BLaER1 treated with 17β-estradiol and CSF1 and Interleukin-3, amounts not matched to agents 10 nM and 100 nM (cell line): Measurements from ENCODE around the gene DAPK3.
"Not testable (repeated sequence)": the region's sequence is repeated elsewhere in the genome, so short reads cannot be mapped to it uniquely, and the experiment has no call there.

Experiments
- H3K27ac ChIP-seq, 11 experiments: shearing (Covaris generic); formaldehyde crosslinking; 2 replicates each; pipeline ENCODE4 v1.8.1; 2022
- H3K27me3 ChIP-seq, 11 experiments: shearing (Covaris generic); formaldehyde crosslinking; 2 replicates each; pipeline ENCODE4 v1.8.1; 2022
- H3K36me3 ChIP-seq, 11 experiments: shearing (Covaris generic); formaldehyde crosslinking; 2 replicates each; pipeline ENCODE4 v1.8.1; 2022
- H3K4me1 ChIP-seq, 10 experiments: shearing (Covaris generic); formaldehyde crosslinking; 2 replicates each; pipeline ENCODE4 v1.8.1; 2022
- H3K4me2 ChIP-seq, 11 experiments: shearing (Covaris generic); formaldehyde crosslinking; 2 replicates each; pipeline ENCODE4 v1.8.1; 2022
- H3K4me3 ChIP-seq, 10 experiments: shearing (Covaris generic); formaldehyde crosslinking; 2 replicates each; pipeline ENCODE4 v1.8.1; 2022
- H3K9ac ChIP-seq, 11 experiments: shearing (Covaris generic); formaldehyde crosslinking; 2 replicates each; pipeline ENCODE4 v1.8.1; 2022
- H3K9me3 ChIP-seq, 11 experiments: shearing (Covaris generic); formaldehyde crosslinking; replicated peaks in 1 of 11; 2 replicates each; pipeline ENCODE4 v1.8.1; 2022
- H4K20me1 ChIP-seq, 11 experiments: shearing (Covaris generic); formaldehyde crosslinking; 2 replicates each; pipeline ENCODE4 v1.8.1; 2022
- Cebpa-rat ChIP-seq, 11 experiments: shearing (Covaris generic); IDR thresholded peaks; 2 replicates each; pipeline ENCODE4 v1.8.1; 2022

The DAPK3 gene

DNA sequence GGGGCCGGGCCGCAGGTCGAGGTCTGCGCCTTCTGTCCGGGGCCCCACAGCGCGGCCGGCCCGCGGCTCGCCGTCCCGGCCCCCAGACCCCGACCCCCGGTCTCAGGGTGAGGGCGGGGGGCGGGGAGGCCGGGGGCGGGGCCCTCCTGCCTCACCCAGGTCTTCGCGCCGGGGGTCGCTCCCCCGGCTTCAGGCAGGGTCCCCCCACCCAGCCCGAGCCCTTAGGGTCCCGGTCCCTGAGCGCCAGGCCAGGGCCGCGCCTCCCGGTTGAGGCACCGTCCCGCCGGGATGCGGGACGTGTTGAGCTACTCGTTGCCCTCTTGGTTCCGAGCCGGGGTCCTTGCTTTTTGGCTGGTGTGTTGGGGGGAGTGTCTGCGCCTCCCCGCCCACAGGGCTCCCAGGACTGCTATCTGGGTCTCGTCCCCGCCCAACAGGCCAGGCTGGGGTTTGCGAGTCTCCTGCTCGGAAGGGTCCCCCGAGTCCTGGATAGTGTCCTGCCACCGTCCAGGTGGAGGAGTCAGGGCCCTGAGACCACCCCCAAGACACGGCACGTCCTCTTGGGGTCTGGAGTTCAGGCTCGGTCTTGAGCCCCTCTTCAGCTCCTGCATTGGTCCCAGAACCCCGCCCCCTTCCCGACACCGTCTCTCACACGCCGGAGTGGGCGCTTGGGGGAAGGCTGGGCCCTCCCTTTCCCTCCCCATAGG is 37.1 kb upstream of the DAPK3 start:
- Histone ChIP-seq H3K36me3 (peaks cover 17 to 31% (median 26%) of the 10 kb centered on the region in 11 experiments), H3K4me1 (peaks cover 24 to 39% (median 32%) of the 10 kb centered on the region in 10 experiments), H3K4me2 (peak overlapping the region; percentile 93 to 99 (median 96)), H3K9me3 (no peaks in the 10 kb centered on the region), H3K9ac (peak overlapping the region; percentile 82 to 91 (median 85)), H3K27ac (peak overlapping the region; percentile 51 to 86 (median 78); a peak in 21 of 22 replicates), H3K4me3 (peak overlapping the region; percentile 79 to 97 (median 92)), H4K20me1 (peaks cover 43 to 51% (median 48%) of the 10 kb centered on the region in 11 experiments), H3K27me3 (no peaks in the 10 kb centered on the region)
- no peak for TF ChIP-seq Cebpa-rat (IDR thresholded peaks at IDR 0.05)

DNA sequence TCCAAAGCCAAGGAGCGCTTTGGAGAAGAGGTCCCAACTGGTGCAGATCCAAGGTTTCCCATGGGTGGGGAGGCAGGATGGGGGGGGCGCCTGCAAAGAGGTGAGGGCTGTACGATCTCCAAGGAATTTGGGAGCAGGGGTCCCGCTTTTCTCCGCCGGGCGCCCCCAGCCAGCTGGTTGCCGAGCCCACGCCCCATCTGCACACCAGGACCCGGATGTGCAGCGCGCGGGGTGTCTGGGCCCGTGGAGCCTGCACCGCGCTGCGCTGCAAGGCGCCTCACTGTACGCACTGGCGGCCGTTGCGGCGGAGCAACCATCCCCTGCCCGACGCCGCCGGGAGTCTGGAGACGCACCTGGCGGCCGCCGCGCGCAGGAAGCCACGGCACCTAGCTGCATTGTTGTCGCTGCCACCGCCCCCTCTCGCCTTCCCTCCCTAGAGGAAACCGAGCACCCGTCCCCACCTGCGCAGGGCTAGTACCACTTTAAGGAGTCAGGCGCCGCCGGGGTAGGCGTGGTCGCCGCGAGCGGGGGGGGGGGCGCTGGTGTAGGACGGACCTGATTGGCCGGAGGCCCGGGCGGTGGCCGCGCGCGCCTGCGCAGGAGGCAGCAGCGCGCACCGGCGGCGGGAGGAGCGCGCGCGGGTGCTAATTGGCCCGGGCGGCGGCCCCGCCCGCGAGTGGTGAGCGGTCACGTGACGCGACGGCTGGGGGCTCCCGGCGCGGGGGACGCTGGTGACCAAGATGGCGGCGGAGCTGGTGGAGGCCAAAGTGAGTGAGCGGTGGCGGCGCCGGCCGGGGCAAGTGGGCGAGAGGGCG is 36.3 kb upstream of the DAPK3 start, which contains the start of gene PIAS4:
Gene PIAS4, plus strand, starts transcription at position 716 of the 815 bp plus-strand sequence. Its CDS starts 25 bp downstream, at position 741.
- Histone ChIP-seq H3K9ac (peak within 1 kb of the TSS; percentile 82 to 91 (median 85)), H3K4me3 (peak within 1 kb of the TSS; percentile 79 to 97 (median 92))
- TF ChIP-seq Cebpa-rat (IDR thresholded peaks at IDR 0.05) = no peak

DNA sequence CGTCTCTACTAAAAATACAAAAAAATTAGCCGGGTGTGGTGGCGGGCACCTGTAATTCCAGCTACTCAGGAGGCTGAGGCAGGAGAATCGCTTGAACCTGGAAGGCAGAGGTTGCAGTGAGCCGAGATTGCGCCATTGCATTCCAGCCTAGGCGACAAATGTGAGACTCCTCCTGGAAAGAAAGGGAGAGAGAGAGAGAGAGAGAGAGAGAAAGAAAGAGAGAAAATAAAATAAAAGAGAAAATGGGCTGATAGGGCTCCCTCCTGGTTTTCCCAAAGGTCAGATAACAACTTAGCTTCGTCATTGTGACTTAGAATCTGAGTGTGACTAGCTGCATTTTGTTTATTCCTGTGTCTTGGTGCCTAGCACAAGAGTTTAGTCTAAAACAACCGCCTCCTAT is 34.5 kb upstream of the DAPK3 start:
- not testable (repeated sequence) for H3K9me3 ChIP-seq, H3K4me3 ChIP-seq, H3K27ac ChIP-seq, H3K27me3 ChIP-seq, H3K9ac ChIP-seq, H3K4me2 ChIP-seq
- peaks cover 24 to 32% (median 29%) of the 10 kb centered on the region in 10 experiments for H3K4me1 ChIP-seq
- H3K36me3 ChIP-seq = peaks cover 4 to 10% (median 8%) of the 10 kb centered on the region in 11 experiments; a peak in 19 of 22 replicates
- peaks cover 21 to 26% (median 25%) of the 10 kb centered on the region in 11 experiments; a peak in 20 of 22 replicates for H4K20me1 ChIP-seq

More for the DNA sequence above, 36.3 kb upstream of the DAPK3 start, which contains the start of gene PIAS4:
- H3K4me1 ChIP-seq = peaks cover 24 to 39% (median 32%) of the 10 kb centered on the region in 10 experiments
- peaks cover 12 to 23% (median 19%) of the 10 kb centered on the region in 11 experiments; a peak in 21 of 22 replicates for H3K36me3 ChIP-seq
- H3K27me3 ChIP-seq = no peaks in the 10 kb centered on the region
- H3K4me2 ChIP-seq = peak within 1 kb of the TSS; percentile 94 to 99 (median 96)
- H3K27ac ChIP-seq = peak within 1 kb of the TSS; percentile 51 to 86 (median 82); a peak in 21 of 22 replicates
- H3K9me3 ChIP-seq = no peaks in the 10 kb centered on the region
- peaks cover 35 to 43% (median 40%) of the 10 kb centered on the region in 11 experiments for H4K20me1 ChIP-seq

DNA sequence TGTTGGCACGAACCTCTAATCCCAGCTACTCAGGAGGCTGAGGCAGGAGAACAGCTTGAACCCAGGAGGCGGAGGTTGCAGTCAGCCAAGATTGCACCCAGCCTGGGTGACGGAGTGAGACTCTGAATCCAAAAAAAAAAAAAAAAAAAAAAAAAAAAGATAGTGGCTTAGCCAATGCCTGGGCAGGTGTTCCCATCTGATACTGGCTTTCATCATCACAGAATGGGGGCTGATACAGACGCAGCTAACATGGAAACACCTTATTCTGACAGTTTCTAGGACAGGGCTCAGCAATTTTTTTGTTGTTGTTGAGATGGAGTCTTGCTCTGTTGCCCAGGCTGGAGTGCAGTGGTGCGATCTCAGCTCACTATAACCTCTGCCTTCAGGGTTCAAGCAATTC is 29.9 kb upstream of the DAPK3 start:
- peaks cover 5 to 11% (median 9%) of the 10 kb centered on the region in 10 experiments; a peak in 18 of 20 replicates for H3K4me1 ChIP-seq
- not testable (repeated sequence) for H3K9me3 ChIP-seq, H3K27ac ChIP-seq, H3K27me3 ChIP-seq, H3K36me3 ChIP-seq, H3K4me2 ChIP-seq, H3K9ac ChIP-seq, H3K4me3 ChIP-seq, H4K20me1 ChIP-seq

DNA sequence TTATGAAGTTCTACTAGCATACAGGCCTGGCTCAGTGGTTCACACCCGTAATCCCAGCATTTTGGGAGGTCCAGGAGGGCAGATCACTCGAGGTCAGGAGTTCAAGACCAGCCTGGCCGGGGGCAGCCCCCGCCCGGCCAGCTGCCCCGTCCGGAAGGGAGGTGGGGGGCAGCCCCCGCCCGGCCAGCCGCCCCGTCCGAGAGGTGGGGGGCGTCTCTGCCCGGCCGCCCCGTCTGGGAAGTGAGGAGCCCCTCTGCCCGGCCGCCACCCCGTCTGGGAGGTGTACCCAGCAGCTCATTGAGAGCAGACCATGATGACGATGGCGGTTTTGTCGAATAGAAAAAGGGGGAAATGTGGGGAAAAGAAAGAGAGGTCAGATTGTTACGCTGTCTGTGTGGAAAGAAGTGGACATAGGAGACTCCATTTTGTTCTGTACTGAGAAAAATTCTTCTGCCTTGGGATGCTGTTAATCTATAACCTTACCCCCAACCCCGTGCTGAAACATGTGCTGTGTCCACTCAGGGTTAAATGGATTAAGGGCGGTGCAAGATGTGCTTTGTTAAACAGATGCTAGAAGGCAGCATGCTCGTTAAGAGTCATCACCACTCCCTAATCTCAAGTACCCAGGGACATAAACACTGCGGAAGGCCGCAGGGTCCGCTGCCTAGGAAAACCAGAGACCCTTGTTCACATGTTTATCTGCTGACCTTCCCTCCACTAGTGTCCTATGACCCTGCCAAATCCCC is 27.9 kb upstream of the DAPK3 start:
- not testable (repeated sequence) for H4K20me1 ChIP-seq, H3K9ac ChIP-seq, H3K36me3 ChIP-seq, H3K4me3 ChIP-seq, H3K27ac ChIP-seq, H3K27me3 ChIP-seq, H3K9me3 ChIP-seq, H3K4me2 ChIP-seq
- peaks cover 5 to 11% (median 9%) of the 10 kb centered on the region in 10 experiments; a peak in 17 of 20 replicates for H3K4me1 ChIP-seq

DNA sequence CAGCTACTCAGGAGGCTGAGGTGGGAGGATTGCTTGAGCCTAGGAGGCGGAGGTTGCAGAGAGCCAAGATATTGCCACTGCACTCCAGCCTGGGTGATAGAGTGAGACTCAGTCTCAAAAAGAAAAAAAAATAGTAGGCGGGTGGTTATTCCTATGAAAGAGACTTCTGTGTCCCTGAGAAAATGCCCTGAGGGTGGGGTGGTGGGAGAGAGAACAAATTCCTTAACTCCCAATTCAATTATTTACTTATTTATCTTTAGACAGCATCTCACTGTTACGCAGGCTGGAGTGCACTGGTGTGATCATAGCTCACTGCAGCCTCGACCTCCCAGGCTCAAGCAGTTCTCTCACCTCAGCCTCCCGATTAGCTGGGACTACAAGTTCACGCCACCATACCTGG is 24.7 kb upstream of the DAPK3 start:
- Histone ChIP-seq H3K9ac (no peak overlapping the region), H3K27me3 (no peaks in the 10 kb centered on the region), H3K27ac (no peak overlapping the region), H3K4me2 (no peak overlapping the region), H4K20me1 (no peaks in the 10 kb centered on the region), H3K4me1 (peaks cover 5 to 12% (median 9%) of the 10 kb centered on the region in 10 experiments; a peak in 17 of 20 replicates), H3K36me3 (no peaks in the 10 kb centered on the region), H3K9me3 (no peaks in the 10 kb centered on the region), H3K4me3 (no peak overlapping the region)
- TF ChIP-seq Cebpa-rat (IDR thresholded peaks at IDR 0.05) = no peak

DNA sequence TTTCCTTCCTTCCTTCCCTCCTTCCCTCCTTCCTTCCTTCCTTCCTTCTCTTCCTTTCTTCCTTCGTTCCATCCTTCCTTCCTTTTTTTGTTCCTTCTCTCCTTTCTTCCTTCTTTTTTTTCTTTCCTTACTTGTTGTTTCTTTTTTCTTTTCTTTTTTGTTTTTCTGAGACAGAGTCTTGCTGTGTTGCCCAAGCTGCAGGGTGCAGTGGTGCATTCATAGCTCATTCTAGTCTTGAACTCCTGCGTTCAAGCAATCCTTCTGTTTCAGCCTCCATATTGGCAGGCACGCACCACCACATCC is 19.9 kb upstream of the DAPK3 start:
- Histone ChIP-seq H3K4me3 (no peak overlapping the region), H3K4me1 (peaks cover 15 to 35% (median 26%) of the 10 kb centered on the region in 10 experiments), H3K27me3 (no peaks in the 10 kb centered on the region), H3K4me2 (peak overlapping the region in 2 of 11 experiments; percentile 6 to 73; a peak in 2 of 22 replicates), H4K20me1 (no peaks in the 10 kb centered on the region), H3K27ac (peak overlapping the region in 9 of 11 experiments; percentile 31 to 73 (median 62); a peak in 13 of 22 replicates), H3K9me3 (no peaks in the 10 kb centered on the region), H3K36me3 (no peaks in the 10 kb centered on the region), H3K9ac (no peak overlapping the region)
- no peak for TF ChIP-seq Cebpa-rat (IDR thresholded peaks at IDR 0.05)

DNA sequence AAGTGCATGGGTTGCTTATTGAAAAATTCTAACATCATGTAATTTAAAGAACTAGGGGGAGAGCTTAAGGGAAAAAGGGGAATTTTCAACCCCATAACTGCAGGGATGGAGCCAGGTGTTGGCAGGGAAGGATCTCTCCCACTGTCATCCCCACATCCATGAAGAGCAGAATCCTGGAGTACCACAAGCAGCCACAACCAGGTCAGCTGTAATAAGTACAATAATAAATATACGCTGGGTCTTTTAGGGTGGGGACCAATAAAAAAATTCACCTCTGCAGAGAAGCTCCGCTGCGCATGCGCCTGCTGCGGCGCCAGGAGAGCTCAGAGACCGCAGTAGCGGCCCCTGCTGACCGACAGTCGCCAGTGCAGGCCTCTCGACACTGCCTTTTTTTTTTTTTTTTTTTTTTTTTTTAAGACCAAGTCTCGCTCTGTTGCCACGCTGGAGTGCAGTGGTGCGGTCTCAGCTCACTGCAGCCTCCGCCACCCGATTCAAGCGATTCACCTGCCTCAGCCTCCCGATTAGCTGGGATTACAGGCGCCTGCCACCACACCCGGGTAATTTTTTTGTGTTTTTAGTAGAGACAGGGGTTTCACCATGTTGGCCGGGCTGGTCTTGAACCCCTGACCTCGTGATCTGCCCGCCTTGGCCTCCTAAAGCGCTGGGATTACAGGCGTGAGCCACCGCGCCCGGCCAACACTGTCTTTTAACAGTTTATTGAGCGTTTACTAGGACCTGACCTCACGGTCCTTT is 16.9 kb upstream of the DAPK3 start:
- peaks cover 23 to 24% (median 24%) of the 10 kb centered on the region in 11 experiments for H4K20me1 ChIP-seq
- no peaks in the 10 kb centered on the region for H3K27me3 ChIP-seq
- peaks cover 27 to 51% (median 41%) of the 10 kb centered on the region in 10 experiments for H3K4me1 ChIP-seq
- H3K9ac ChIP-seq = peak overlapping the region in 10 of 11 experiments; percentile 7 to 100 (median 97); a peak in 16 of 22 replicates
- peak overlapping the region; percentile 24 to 100 (median 98); a peak in 18 of 20 replicates for H3K4me3 ChIP-seq
- peak overlapping the region; percentile 84 to 100 (median 97) for H3K4me2 ChIP-seq
- peaks cover 19 to 21% (median 20%) of the 10 kb centered on the region in 11 experiments for H3K36me3 ChIP-seq
- no peak for TF ChIP-seq Cebpa-rat (IDR thresholded peaks at IDR 0.05)
- H3K27ac ChIP-seq = peak overlapping the region in 8 of 11 experiments; percentile 19 to 98 (median 77); a peak in 13 of 22 replicates
- H3K9me3 ChIP-seq = no peaks in the 10 kb centered on the region; a peak in 1 of 22 replicates
